ENCODE data around the gene POU3F1.
A peak's percentile ranks its signal among the peaks of the same experiment; 100 is the strongest.
"Not testable (repeated sequence)": the region's sequence is repeated elsewhere in the genome, so short reads cannot be mapped to it uniquely, and the experiment has no call there.

The POU3F1 gene

GRCh38 chr1:38047603-38048141, 1.1 kb upstream of the POU3F1 start:
- no peak for DNase-seq (ENCODE audit: low spot score)

GRCh38 chr1:38046884-38047602, 450 bp upstream of the POU3F1 start:
- peak; percentile 78 for DNase-seq (ENCODE audit: low spot score)

GRCh38 chr1:38045401-38046332, 926 bp downstream of the POU3F1 start:
- DNase-seq (ENCODE audit: low spot score) = no peak

- no peak for DNase-seq (ENCODE audit: low spot score)
Measured at GRCh38 chr1:38044221-38045215, 2.1 kb downstream of the POU3F1 start.

- DNase-seq (ENCODE audit: low spot score) = no peak
Measured at GRCh38 chr1:38043036-38043747, 3.4 kb downstream of the POU3F1 start.

- no peak for DNase-seq (ENCODE audit: low spot score)
Measured at GRCh38 chr1:38041936-38042834, 4.4 kb downstream of the POU3F1 start.

GRCh38 chr1:38039331-38040088, 7.1 kb downstream of the POU3F1 start:
- DNase-seq (ENCODE audit: low spot score) = no peak

GRCh38 chr1:38038861-38039260, 7.7 kb downstream of the POU3F1 start:
- DNase-seq (ENCODE audit: low spot score) = no peak

- peak; percentile 42 for DNase-seq (ENCODE audit: low spot score)
Measured at GRCh38 chr1:38037221-38037939, 9.2 kb downstream of the POU3F1 start.

GRCh38 chr1:38034871-38035270, 11.7 kb downstream of the POU3F1 start:
- DNase-seq (ENCODE audit: low spot score) = no peak

GRCh38 chr1:38032992-38033391, 13.6 kb downstream of the POU3F1 start:
- not testable (repeated sequence) for DNase-seq (ENCODE audit: low spot score)

- no peak for DNase-seq (ENCODE audit: low spot score)
Measured at GRCh38 chr1:38031513-38031866, 15.1 kb downstream of the POU3F1 start.

- DNase-seq (ENCODE audit: low spot score) = no peak
Measured at GRCh38 chr1:38030596-38031512, 15.7 kb downstream of the POU3F1 start.

- no peak for DNase-seq (ENCODE audit: low spot score)
Measured at GRCh38 chr1:38029685-38030511, 16.7 kb downstream of the POU3F1 start.

GRCh38 chr1:38029081-38029681, 17.4 kb downstream of the POU3F1 start:
- DNase-seq (ENCODE audit: low spot score) = no peak

- no peak for DNase-seq (ENCODE audit: low spot score)
Measured at GRCh38 chr1:38028671-38029070, 17.9 kb downstream of the POU3F1 start.
